NCI-H2081 (cell line): ENCODE measurements around the gene PXDN.

ENCODE experiments used
- DNase-seq, 2 experiments: peaks; one replicate each; lab custom pipeline; 2025; lab: John Stamatoyannopoulos, UW

Gene PXDN

GRCh38 chr2:1581965-1582625 is 162.2 kb downstream of the PXDN start:
- no peak for DNase-seq
